GM18511 (cell line): ENCODE results near the gene WASF2.

Experiments used
- ATAC-seq: cut with Tn5 transposase; IDR thresholded peaks from one replicate; pipeline ENCODE4 v1.9.1; 2021; ENCODE audit warnings: mild to moderate bottlenecking, moderate library complexity; ENCODE audit not compliant: unreplicated experiment

Gene WASF2

GRCh38 chr1:27381969-27382762, 107.8 kb downstream of the WASF2 start:
- no peak for ATAC-seq

- no peak for ATAC-seq
These were observed 108.9 kb downstream of the WASF2 start for GRCh38 chr1:27380766-27381733.

GRCh38 chr1:27380224-27380623, 109.7 kb downstream of the WASF2 start:
- ATAC-seq = no peak

GRCh38 chr1:27379564-27380122, 110.3 kb downstream of the WASF2 start:
- ATAC-seq = no peak

GRCh38 chr1:27377760-27378495, 112.0 kb downstream of the WASF2 start:
- no peak for ATAC-seq

GRCh38 chr1:27374362-27375086, 115.4 kb downstream of the WASF2 start, which contains the start of gene FCN3:
TSS of gene FCN3 (minus strand) at chr1:27374824. CDS start at chr1:27374818, 6 bp downstream.
- no peak for ATAC-seq

- no peak for ATAC-seq
These were observed 116.9 kb downstream of the WASF2 start for GRCh38 chr1:27372808-27373690.

GRCh38 chr1:27372022-27372807, 117.8 kb downstream of the WASF2 start:
- no peak for ATAC-seq

- no peak for ATAC-seq
These were observed 120.9 kb downstream of the WASF2 start for GRCh38 chr1:27368869-27369582.

GRCh38 chr1:27367160-27367650, 122.8 kb downstream of the WASF2 start:
- ATAC-seq = no peak

- peak; percentile 38 for ATAC-seq
These were observed 123.4 kb downstream of the WASF2 start, which contains the start of gene MAP3K6 for GRCh38 chr1:27366411-27367159. TSS of gene MAP3K6 (minus strand) at chr1:27366961. CDS start at chr1:27366597, 364 bp downstream.

- ATAC-seq = peak; percentile 38
These were observed 123.9 kb downstream of the WASF2 start for GRCh38 chr1:27366113-27366410.

- peak; percentile 48 for ATAC-seq
These were observed 124.4 kb downstream of the WASF2 start for GRCh38 chr1:27365372-27366112.

GRCh38 chr1:27364696-27365371, 125.1 kb downstream of the WASF2 start:
- ATAC-seq = no peak
